ENCODE measurements around the gene THSD7B.
"Not testable (repeated sequence)": the region's sequence is repeated elsewhere in the genome, so short reads cannot be mapped to it uniquely, and the experiment has no call there.

DNA sequence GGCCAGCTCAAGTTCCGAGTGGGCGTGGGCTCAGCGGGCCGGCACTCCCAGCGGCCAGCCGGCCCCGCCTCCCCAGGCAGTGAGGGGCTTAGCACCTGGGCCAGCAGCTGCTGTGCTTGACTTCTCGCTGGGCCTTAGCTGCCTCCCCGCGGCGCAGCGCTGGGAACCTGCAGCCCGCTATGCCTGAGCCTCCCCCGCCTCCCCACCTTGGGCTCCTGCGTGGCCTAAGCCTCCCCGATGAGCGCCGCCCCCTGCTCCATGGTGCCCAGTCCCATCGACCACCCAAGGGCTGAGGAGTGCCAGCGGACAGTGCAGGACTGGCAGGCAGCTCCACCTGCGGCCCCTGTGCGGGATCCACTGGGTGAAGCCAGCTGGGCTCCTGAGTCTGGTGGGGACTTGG lies 6.8 kb upstream of the THSD7B start:
- not testable (repeated sequence) for TF ChIP-seq EP300 (IDR thresholded peaks at IDR 0.05; ENCODE audit: borderline replicate concordance in 1 of 2, control insufficient read depth in 1 of 2, low read depth in 2 of 2, low read length in 2 of 2); SRF (IDR thresholded peaks at IDR 0.05; ENCODE audit: low read depth in 2 of 2, low read length in 2 of 2); DPF2 (IDR thresholded peaks at IDR 0.05); ZNF217 (IDR thresholded peaks at IDR 0.05); RCOR1 (conservative IDR thresholded peaks at IDR 0.05; ENCODE audit: low read depth, low read length); MEF2A (IDR thresholded peaks at IDR 0.05; ENCODE audit: insufficient read depth, low read depth, low read length); RFX5 (IDR thresholded peaks at IDR 0.05; ENCODE audit: low read depth, low read length); POLR2AphosphoS5 (IDR thresholded peaks at IDR 0.05; ENCODE audit: low read length); POLR2A (IDR thresholded peaks at IDR 0.05; ENCODE audit: low read depth, low read length); SP1 (IDR thresholded peaks at IDR 0.05; ENCODE audit: low read depth, low read length); PAX5 (IDR thresholded peaks at IDR 0.05; ENCODE audit: borderline replicate concordance, low read depth, low read length)
- TF ChIP-seq, protein P1, sequence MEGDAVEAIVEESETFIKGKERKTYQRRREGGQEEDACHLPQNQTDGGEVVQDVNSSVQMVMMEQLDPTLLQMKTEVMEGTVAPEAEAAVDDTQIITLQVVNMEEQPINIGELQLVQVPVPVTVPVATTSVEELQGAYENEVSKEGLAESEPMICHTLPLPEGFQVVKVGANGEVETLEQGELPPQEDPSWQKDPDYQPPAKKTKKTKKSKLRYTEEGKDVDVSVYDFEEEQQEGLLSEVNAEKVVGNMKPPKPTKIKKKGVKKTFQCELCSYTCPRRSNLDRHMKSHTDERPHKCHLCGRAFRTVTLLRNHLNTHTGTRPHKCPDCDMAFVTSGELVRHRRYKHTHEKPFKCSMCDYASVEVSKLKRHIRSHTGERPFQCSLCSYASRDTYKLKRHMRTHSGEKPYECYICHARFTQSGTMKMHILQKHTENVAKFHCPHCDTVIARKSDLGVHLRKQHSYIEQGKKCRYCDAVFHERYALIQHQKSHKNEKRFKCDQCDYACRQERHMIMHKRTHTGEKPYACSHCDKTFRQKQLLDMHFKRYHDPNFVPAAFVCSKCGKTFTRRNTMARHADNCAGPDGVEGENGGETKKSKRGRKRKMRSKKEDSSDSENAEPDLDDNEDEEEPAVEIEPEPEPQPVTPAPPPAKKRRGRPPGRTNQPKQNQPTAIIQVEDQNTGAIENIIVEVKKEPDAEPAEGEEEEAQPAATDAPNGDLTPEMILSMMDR (IDR thresholded peaks at IDR 0.05 in 2 of 3, conservative IDR thresholded peaks at IDR 0.05 in 1 of 3; ENCODE audit: control insufficient read depth in 2 of 3, extremely low read depth in 1 of 3, insufficient read depth in 1 of 3, low read depth in 3 of 3, low read length in 3 of 3) = not testable (repeated sequence)
- TF ChIP-seq, protein P2, sequence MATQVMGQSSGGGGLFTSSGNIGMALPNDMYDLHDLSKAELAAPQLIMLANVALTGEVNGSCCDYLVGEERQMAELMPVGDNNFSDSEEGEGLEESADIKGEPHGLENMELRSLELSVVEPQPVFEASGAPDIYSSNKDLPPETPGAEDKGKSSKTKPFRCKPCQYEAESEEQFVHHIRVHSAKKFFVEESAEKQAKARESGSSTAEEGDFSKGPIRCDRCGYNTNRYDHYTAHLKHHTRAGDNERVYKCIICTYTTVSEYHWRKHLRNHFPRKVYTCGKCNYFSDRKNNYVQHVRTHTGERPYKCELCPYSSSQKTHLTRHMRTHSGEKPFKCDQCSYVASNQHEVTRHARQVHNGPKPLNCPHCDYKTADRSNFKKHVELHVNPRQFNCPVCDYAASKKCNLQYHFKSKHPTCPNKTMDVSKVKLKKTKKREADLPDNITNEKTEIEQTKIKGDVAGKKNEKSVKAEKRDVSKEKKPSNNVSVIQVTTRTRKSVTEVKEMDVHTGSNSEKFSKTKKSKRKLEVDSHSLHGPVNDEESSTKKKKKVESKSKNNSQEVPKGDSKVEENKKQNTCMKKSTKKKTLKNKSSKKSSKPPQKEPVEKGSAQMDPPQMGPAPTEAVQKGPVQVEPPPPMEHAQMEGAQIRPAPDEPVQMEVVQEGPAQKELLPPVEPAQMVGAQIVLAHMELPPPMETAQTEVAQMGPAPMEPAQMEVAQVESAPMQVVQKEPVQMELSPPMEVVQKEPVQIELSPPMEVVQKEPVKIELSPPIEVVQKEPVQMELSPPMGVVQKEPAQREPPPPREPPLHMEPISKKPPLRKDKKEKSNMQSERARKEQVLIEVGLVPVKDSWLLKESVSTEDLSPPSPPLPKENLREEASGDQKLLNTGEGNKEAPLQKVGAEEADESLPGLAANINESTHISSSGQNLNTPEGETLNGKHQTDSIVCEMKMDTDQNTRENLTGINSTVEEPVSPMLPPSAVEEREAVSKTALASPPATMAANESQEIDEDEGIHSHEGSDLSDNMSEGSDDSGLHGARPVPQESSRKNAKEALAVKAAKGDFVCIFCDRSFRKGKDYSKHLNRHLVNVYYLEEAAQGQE (IDR thresholded peaks at IDR 0.05; ENCODE audit: low read depth, low read length) = not testable (repeated sequence)
